K562 (cell line): ENCODE data around the gene PNPLA8. TPM values are rescaled to one million over a fixed set of nuclear protein-coding genes. Genes with fewer than 3 reads are reported as not detected.

Experiments
- CBX3 ChIP-seq, 2 experiments: IDR thresholded peaks; 1 replicate in 1 of 2; 2 replicates in 1 of 2; pipeline ENCODE4 v1.6.1; 2012; ENCODE audit warnings: inconsistent platforms in 2 of 2, low read length in 2 of 2, borderline replicate concordance in 1 of 2, control low read depth in 1 of 2
- CHCHD3 ChIP-seq: fragments of 250-450 bp; sonication (Bioruptor Pico); IDR thresholded peaks from 2 replicates; pipeline ENCODE4 v2.1.2; 2022; ENCODE audit warnings: mild to moderate bottlenecking
- ELF2 ChIP-seq: fragments of 250-450 bp; sonication (Bioruptor Pico); IDR thresholded peaks from 2 replicates; pipeline ENCODE4 v1.5.0; 2021; ENCODE audit warnings: mild to moderate bottlenecking
- GTF2F1 ChIP-seq: IDR thresholded peaks from 2 replicates; pipeline ENCODE4 v1.6.1; 2011; ENCODE audit warnings: low read depth, low read length, improper control_type of control experiment
- HDAC3 ChIP-seq: fragments of 450-650 bp; IDR thresholded peaks from 2 replicates; pipeline ENCODE4 v1.6.1; 2018; ENCODE audit warnings: borderline replicate concordance, mild to moderate bottlenecking, moderate library complexity; ENCODE audit not compliant: partially characterized antibody
- HOXB6 ChIP-seq: fragments of 250-450 bp; sonication (Bioruptor Pico); IDR thresholded peaks from 2 replicates; pipeline ENCODE4 v1.5.1; 2022; ENCODE audit warnings: mild to moderate bottlenecking, borderline replicate concordance
- ILK ChIP-seq: fragments of 450-650 bp; IDR thresholded peaks from 2 replicates; pipeline ENCODE4 v1.6.1; 2016; ENCODE audit warnings: missing genetic modification characterization, low read depth, mild to moderate bottlenecking, missing compliant biosample characterization, moderate library complexity, borderline replicate concordance
- MAFK ChIP-seq: IDR thresholded peaks from 2 replicates; pipeline ENCODE4 v1.6.1; 2011; ENCODE audit warnings: low read length, improper control_type of control experiment
- MBD2 ChIP-seq: sonication (generic); IDR thresholded peaks from 2 replicates; pipeline ENCODE4 v1.6.1; 2016; ENCODE audit warnings: low read depth, borderline replicate concordance
- MYBL2 ChIP-seq, 2 experiments: fragments of 450-650 bp in 1 of 2; sonication (generic) in 1 of 2; formaldehyde crosslinking in 1 of 2; IDR thresholded peaks; 2 replicates each; pipeline versions ENCODE4 v1.6.1 to v1.8.1; 2017 to 2022; ENCODE audit warnings: borderline replicate concordance in 1 of 2, inconsistent platforms in 1 of 2, low read depth in 1 of 2, mild to moderate bottlenecking in 1 of 2, missing genetic modification reagents in 1 of 2, moderate library complexity in 1 of 2
- NR1H2 ChIP-seq: sonication (generic); formaldehyde crosslinking; IDR thresholded peaks from 2 replicates; pipeline ENCODE4 v1.4.0; 2020; ENCODE audit warnings: mild to moderate bottlenecking, missing genetic modification reagents
- PHF8 ChIP-seq: fragments of 200-600 bp; sonication (generic); IDR thresholded peaks from 2 replicates; pipeline ENCODE4 v1.6.1; 2012; ENCODE audit warnings: mixed run types, mild to moderate bottlenecking, inconsistent platforms, low read length, moderate library complexity, borderline replicate concordance
- RAD51 ChIP-seq: fragments of 450-650 bp; IDR thresholded peaks from 2 replicates; pipeline ENCODE4 v1.7.1; 2016; ENCODE audit warnings: low read depth, mild to moderate bottlenecking, borderline replicate concordance
- RCOR1 ChIP-seq, 2 experiments: IDR thresholded peaks; 2 replicates each; pipeline ENCODE4 v1.6.1; 2012; ENCODE audit warnings: low read depth in 2 of 2, low read length in 2 of 2, borderline replicate concordance in 1 of 2, improper control_type of control experiment in 1 of 2
- RNF2 ChIP-seq: sonication (generic); IDR thresholded peaks from 2 replicates; pipeline ENCODE4 v1.6.1; 2016
- SIN3B ChIP-seq: fragments of 450-650 bp; IDR thresholded peaks from 2 replicates; pipeline ENCODE4 v1.6.1; 2017; ENCODE audit warnings: low read depth, mild to moderate bottlenecking, moderate library complexity
- ZBTB8A ChIP-seq: fragments of 450-650 bp; IDR thresholded peaks from 2 replicates; pipeline ENCODE4 v1.6.1; 2018; ENCODE audit warnings: mild to moderate bottlenecking, moderate library complexity; ENCODE audit not compliant: partially characterized antibody
- ZNF174 ChIP-seq: fragments of 250-450 bp; sonication (Bioruptor Pico); IDR thresholded peaks from 2 replicates; pipeline ENCODE4 v1.4.0; 2020; ENCODE audit warnings: mild to moderate bottlenecking
- ZNF77 ChIP-seq: fragments of 250-450 bp; sonication (Bioruptor Pico); IDR thresholded peaks from 2 replicates; pipeline ENCODE4 v1.5.0; 2020
- ZSCAN29 ChIP-seq: fragments of 450-650 bp; IDR thresholded peaks from 2 replicates; pipeline ENCODE4 v1.6.1; 2017
- ZSCAN32 ChIP-seq: fragments of 450-650 bp; formaldehyde crosslinking; IDR thresholded peaks from 2 replicates; pipeline ENCODE4 v1.4.0; 2020; ENCODE audit warnings: mild to moderate bottlenecking, moderate library complexity
- polyA plus RNA-seq, 8 experiments: library from polyadenylated mRNA; depleted of rRNA in 4 of 8; stranded (reverse) in 5 of 8; unstranded in 3 of 8; fragments of >200 nt; fragmentation: Nextera tagmentation in 2 of 8; fragmentation: Illumina TruSeq in 1 of 8; extraction: Ambion mirVana in 2 of 8; extraction: Trizol in 1 of 8; gene quantifications; 2 replicates each; pipeline versions ENCODE4 v1.2.1 to v1.2.3, GENCODE V29; 2011 to 2014; ENCODE audit warnings: inconsistent platforms in 1 of 8, missing spikeins in 1 of 8
- total RNA-seq, 7 experiments: library from RNA; depleted of rRNA in 6 of 7; stranded (reverse); fragments of >200 nt in 6 of 7; fragmentation: Illumina TruSeq in 2 of 7; extraction: Trizol in 2 of 7; gene quantifications; 2 replicates each; pipeline versions ENCODE4 v1.2.1 to v1.2.3, GENCODE V29; 2011 to 2021; ENCODE audit warnings: low replicate concordance in 1 of 7
- TF ChIP-seq, protein P1 (sequence below): fragments of 450-650 bp; formaldehyde crosslinking; IDR thresholded peaks from 2 replicates; pipeline ENCODE4 v1.4.0; 2022; ENCODE audit warnings: missing genetic modification characterization
- TF ChIP-seq, protein P2 (sequence below): fragments of 450-650 bp; IDR thresholded peaks from 2 replicates; pipeline ENCODE4 v1.6.1; 2016; ENCODE audit warnings: antibody characterized with exemption
- TF ChIP-seq, protein P3 (sequence below), 2 experiments: IDR thresholded peaks; 2 replicates each; pipeline ENCODE4 v1.6.1; 2011; ENCODE audit warnings: borderline replicate concordance in 1 of 2, control low read depth in 1 of 2, low read depth in 1 of 2, low read length in 1 of 2, mild to moderate bottlenecking in 1 of 2, mixed read lengths in 1 of 2, moderate library complexity in 1 of 2; ENCODE audit not compliant: insufficient read depth in 1 of 2, insufficient read length in 1 of 2, poor library complexity in 1 of 2, severe bottlenecking in 1 of 2; ENCODE audit errors: extremely low read depth in 1 of 2

PNPLA8 gene
- total and polyA plus RNA-seq, 9 of the 15 experiments (the other 6 are each of a cell fraction or from before 2014, with no cell fraction given), result 12.8 to 27.6 (median 16.3) TPM

DNA sequence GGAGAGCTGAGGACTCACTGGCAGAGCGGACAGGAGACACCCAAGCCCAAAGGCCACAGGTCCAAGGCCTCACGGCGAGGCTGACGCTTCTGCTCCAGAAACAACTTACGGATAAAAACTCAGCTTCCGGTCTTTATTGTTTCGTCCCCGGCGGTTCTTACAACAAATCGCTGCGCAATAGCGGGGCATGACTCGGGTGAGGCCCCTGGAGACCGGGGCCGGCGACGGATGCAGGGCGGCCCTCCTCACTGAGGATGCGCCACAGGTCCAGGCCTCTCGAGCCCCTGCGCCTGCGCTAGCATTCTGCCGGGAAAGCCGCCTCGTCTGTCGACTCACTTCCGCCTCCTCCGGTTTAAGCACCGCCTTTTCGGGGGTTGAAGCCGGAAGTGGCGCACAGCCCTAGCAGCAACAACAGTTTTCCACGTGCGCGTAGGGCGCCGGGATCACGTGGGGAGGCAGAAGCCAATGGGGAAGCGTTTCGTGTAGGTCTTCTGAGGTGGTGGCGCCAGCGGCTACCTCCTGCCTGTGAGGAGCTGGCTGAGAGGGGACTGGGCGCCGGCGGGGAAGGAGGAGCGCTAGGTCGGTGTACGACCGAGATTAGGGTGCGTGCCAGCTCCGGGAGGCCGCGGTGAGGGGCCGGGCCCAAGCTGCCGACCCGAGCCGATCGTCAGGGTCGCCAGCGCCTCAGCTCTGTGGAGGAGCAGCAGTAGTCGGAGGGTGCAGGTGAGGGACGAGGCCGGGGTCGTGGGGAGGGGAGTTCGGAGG, 43.6 kb upstream of the PNPLA8 start, which contains the start of the genes DNAJB9 and THAP5 (continued):
- no peak for TF ChIP-seq SIN3B
- TF ChIP-seq, protein P1, sequence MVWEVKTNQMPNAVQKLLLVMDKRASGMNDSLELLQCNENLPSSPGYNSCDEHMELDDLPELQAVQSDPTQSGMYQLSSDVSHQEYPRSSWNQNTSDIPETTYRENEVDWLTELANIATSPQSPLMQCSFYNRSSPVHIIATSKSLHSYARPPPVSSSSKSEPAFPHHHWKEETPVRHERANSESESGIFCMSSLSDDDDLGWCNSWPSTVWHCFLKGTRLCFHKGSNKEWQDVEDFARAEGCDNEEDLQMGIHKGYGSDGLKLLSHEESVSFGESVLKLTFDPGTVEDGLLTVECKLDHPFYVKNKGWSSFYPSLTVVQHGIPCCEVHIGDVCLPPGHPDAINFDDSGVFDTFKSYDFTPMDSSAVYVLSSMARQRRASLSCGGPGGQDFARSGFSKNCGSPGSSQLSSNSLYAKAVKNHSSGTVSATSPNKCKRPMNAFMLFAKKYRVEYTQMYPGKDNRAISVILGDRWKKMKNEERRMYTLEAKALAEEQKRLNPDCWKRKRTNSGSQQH, result peak; percentile 90; the same call in 1 of the 2 replicates
- TF ChIP-seq, protein P2, sequence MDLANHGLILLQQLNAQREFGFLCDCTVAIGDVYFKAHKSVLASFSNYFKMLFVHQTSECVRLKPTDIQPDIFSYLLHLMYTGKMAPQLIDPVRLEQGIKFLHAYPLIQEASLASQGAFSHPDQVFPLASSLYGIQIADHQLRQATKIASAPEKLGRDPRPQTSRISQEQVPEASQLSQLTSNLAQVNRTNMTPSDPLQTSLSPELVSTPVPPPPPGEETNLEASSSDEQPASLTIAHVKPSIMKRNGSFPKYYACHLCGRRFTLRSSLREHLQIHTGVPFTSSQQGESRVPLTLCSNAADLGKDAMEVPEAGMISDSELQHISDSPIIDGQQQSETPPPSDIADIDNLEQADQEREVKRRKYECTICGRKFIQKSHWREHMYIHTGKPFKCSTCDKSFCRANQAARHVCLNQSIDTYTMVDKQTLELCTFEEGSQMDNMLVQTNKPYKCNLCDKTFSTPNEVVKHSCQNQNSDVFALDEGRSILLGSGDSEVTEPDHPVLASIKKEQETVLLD, result peak; percentile 98
- peak; percentile 99 for TF ChIP-seq PHF8
- peak; percentile 80 for TF ChIP-seq MBD2
- peak; percentile 99 for TF ChIP-seq RAD51
- peak; percentile 60 for TF ChIP-seq MAFK
- TF ChIP-seq CBX3 (IDR thresholded peaks at IDR 0.05; ENCODE audit: borderline replicate concordance in 1 of 2, low read length in 2 of 2), result peak in 1 of 2 experiments; percentile 91; a peak in 2 of 3 replicates
- no peak for TF ChIP-seq ILK
- 0 out of 2 replicates have a peak, but pooled peaks have one; percentile 24 for TF ChIP-seq CHCHD3 (CRISPR knock-in tag)
- TF ChIP-seq ZSCAN32 (CRISPR knock-in tag), result no peak
- peak; percentile 69; the same call in 1 of the 2 replicates for TF ChIP-seq ZNF77 (CRISPR knock-in tag)
- TF ChIP-seq RNF2, result peak; percentile 77; the same call in 1 of the 2 replicates
- TF ChIP-seq RCOR1 (IDR thresholded peaks at IDR 0.05; ENCODE audit: borderline replicate concordance in 1 of 2, low read depth in 2 of 2, low read length in 2 of 2), result peak in 1 of 2 experiments; percentile 85; a peak in 2 of 4 replicates
- TF ChIP-seq, protein P3, sequence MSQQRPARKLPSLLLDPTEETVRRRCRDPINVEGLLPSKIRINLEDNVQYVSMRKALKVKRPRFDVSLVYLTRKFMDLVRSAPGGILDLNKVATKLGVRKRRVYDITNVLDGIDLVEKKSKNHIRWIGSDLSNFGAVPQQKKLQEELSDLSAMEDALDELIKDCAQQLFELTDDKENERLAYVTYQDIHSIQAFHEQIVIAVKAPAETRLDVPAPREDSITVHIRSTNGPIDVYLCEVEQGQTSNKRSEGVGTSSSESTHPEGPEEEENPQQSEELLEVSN (IDR thresholded peaks at IDR 0.05; ENCODE audit: borderline replicate concordance in 1 of 2, extremely low read depth in 1 of 2, insufficient read depth in 1 of 2, insufficient read length in 1 of 2, low read depth in 1 of 2, low read length in 1 of 2, poor library complexity in 1 of 2, severe bottlenecking in 1 of 2), result peak; percentile 92 to 97
- peak; percentile 17; the same call in 1 of the 2 replicates for TF ChIP-seq MYBL2 (IDR thresholded peaks at IDR 0.05; ENCODE audit: low read depth)
- no peak for TF ChIP-seq MYBL2 (CRISPR knock-in tag; IDR thresholded peaks at IDR 0.05; ENCODE audit: borderline replicate concordance)
- 0 out of 2 replicates have a peak, but pooled peaks have one; percentile 64 for TF ChIP-seq ZSCAN29
- no peak for TF ChIP-seq NR1H2
- no peak for TF ChIP-seq ZBTB8A
- no peak for TF ChIP-seq ZNF174 (CRISPR knock-in tag)
- TF ChIP-seq GTF2F1, result peak; percentile 87
- TF ChIP-seq ELF2 (CRISPR knock-in tag), result peak; percentile 77; the same call in 1 of the 2 replicates
- no peak for TF ChIP-seq HDAC3
- TF ChIP-seq HOXB6, result peak; percentile 57; the same call in 1 of the 2 replicates
